Activated T-cell treated with anti-CD3 and anti-CD28 coated beads, Interleukin-2, amount 50 U/mL, for 4 hours (primary cell): ENCODE measurements around the gene RAB7B. TPM values are rescaled to one million over a fixed set of nuclear protein-coding genes. Genes with fewer than 3 reads are reported as not detected.

ENCODE experiments used
- ATAC-seq, 2 donors: fragments of 200-7000 bp; cut with Tn5 transposase; one replicate each; pipeline ENCODE4 v1.10.0; 2021
- DNase-seq: peaks from one replicate; pipeline ENCODE4 v3.0.0-alpha.2; 2020
- H3K27me3 Mint-ChIP-seq: one replicate; pipeline ENCODE4 v1.8.0; 2021; ENCODE audit warnings: low read depth, mixed read lengths
- H3K36me3 Mint-ChIP-seq: one replicate; pipeline ENCODE4 v1.8.0; 2022; ENCODE audit warnings: mixed read lengths; ENCODE audit not compliant: insufficient read depth
- H3K4me1 Mint-ChIP-seq: one replicate; pipeline ENCODE4 v1.8.0; 2021; ENCODE audit warnings: low read depth, mixed read lengths
- H3K4me3 Mint-ChIP-seq: one replicate; pipeline ENCODE4 v1.8.0; 2021; ENCODE audit warnings: mild to moderate bottlenecking, moderate library complexity, mixed read lengths
- H3K9me3 Mint-ChIP-seq: one replicate; pipeline ENCODE4 v1.8.0; 2021; ENCODE audit warnings: mixed read lengths
- total RNA-seq, 3 donors: library from RNA; stranded (reverse); gene quantifications; one replicate each; pipeline ENCODE4 v1.2.1, GENCODE V29; 2021

The RAB7B gene
- total RNA-seq, 3 donors from 2014 or later, result 0.05 to 0.24 TPM; not detected in 1

DNA sequence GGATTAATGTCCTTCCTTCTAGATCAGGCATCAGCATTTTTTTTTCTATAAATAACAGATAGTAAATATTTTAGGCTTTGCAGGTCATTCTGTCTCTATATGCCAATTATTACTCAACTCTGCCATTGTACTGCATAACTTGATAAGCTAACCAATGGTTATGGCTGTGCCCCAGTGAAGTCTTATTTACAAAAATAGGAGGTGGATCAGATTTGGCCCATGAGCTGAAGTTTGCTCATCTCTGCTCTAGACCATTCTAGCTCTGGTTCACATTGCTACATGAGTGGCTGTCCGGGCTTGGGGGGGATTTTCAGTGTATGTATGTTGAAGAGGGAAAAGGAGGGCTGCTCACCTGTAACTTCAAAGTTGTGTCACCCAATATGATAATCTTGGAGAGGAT lies 10.1 kb downstream of the RAB7B start:
- DNase-seq, result no peak
- Mint-ChIP-seq H3K4me3 (no peak overlapping the region), H3K36me3 (no peaks in the 10 kb centered on the region), H3K27me3 (peaks cover 18% of the 10 kb centered on the region), H3K9me3 (no peaks in the 10 kb centered on the region), H3K4me1 (no peaks in the 10 kb centered on the region)
- no peak for ATAC-seq

GRCh38 chr1:205992218-205992882 lies 10.8 kb downstream of the RAB7B start:
- Mint-ChIP-seq H3K9me3 (no peaks in the 10 kb centered on the region), H3K4me1 (no peaks in the 10 kb centered on the region), H3K27me3 (peaks cover 18% of the 10 kb centered on the region), H3K4me3 (no peak overlapping the region), H3K36me3 (no peaks in the 10 kb centered on the region)
- no peak for DNase-seq
- no peak for ATAC-seq

DNA sequence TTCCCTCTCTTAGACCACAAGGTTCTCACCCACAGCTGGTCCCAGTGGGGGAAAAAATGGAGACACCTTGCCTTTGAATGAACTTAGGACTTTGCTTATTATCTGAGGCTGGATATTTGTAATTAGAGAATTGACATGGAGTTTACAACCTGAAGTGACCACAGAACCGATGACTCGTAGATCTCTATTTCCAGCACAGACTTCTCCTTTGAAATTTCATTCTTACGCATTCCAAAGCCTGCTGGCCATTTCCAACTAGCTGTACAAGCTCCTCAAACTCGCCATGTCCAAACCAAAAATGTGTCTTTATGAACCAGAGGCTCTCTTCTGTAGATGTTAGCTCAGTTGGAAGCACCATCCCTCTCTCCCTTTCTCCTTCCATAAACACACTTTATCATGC lies 12.0 kb downstream of the RAB7B start:
- Mint-ChIP-seq H3K4me1 (no peaks in the 10 kb centered on the region), H3K36me3 (no peaks in the 10 kb centered on the region), H3K4me3 (no peak overlapping the region), H3K27me3 (peaks cover 16% of the 10 kb centered on the region), H3K9me3 (no peaks in the 10 kb centered on the region)
- DNase-seq, result no peak
- ATAC-seq, result no peak

- DNase-seq (no peak), ATAC-seq (no peak)
- H3K27me3 Mint-ChIP-seq, result peaks cover 16% of the 10 kb centered on the region
- no peak overlapping the region for H3K4me3 Mint-ChIP-seq
- H3K9me3 Mint-ChIP-seq, result no peaks in the 10 kb centered on the region
- H3K4me1 Mint-ChIP-seq, result no peaks in the 10 kb centered on the region
- no peaks in the 10 kb centered on the region for H3K36me3 Mint-ChIP-seq
Observed at GRCh38 chr1:205990226-205990625, 13.0 kb downstream of the RAB7B start.

- H3K36me3 Mint-ChIP-seq, result no peaks in the 10 kb centered on the region
- H3K4me3 Mint-ChIP-seq, result no peak overlapping the region
- DNase-seq (no peak), ATAC-seq (no peak)
- no peaks in the 10 kb centered on the region for H3K9me3 Mint-ChIP-seq
- H3K4me1 Mint-ChIP-seq, result no peaks in the 10 kb centered on the region
- H3K27me3 Mint-ChIP-seq, result peaks cover 16% of the 10 kb centered on the region
Observed at GRCh38 chr1:205989786-205990185, 13.4 kb downstream of the RAB7B start.

- DNase-seq, result no peak
Observed at GRCh38 chr1:205988585-205988995, 14.6 kb downstream of the RAB7B start.

DNA sequence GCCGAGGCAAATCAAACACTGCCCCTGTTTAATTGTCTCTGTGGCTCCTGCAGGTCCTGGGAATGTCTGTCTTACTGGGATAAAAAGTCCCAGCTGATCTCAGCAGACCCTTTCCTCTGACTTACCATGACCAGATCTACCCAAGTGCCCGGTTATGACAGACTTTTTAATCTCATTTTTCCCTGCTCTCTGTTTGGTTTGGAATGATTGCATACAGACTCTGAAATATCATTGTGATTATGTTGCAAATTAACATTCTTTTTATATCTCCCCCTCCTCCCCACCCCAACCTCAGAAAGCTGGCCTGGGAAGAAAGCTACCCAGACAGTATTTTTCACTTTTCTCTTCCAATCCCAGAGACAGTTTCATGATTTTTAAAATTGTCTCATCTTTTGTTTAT lies 16.3 kb downstream of the RAB7B start:
- no peaks in the 10 kb centered on the region for H3K36me3 Mint-ChIP-seq
- ATAC-seq (no peak), DNase-seq (no peak)
- no peak overlapping the region for H3K4me3 Mint-ChIP-seq
- H3K4me1 Mint-ChIP-seq, result no peaks in the 10 kb centered on the region
- H3K9me3 Mint-ChIP-seq, result peaks cover 5% of the 10 kb centered on the region
- peaks cover 12% of the 10 kb centered on the region for H3K27me3 Mint-ChIP-seq

More at GRCh38 chr1:205988585-205988995, 14.6 kb downstream of the RAB7B start:
- Mint-ChIP-seq H3K27me3 (peaks cover 16% of the 10 kb centered on the region), H3K4me1 (no peaks in the 10 kb centered on the region), H3K4me3 (no peak overlapping the region), H3K36me3 (no peaks in the 10 kb centered on the region), H3K9me3 (no peaks in the 10 kb centered on the region)
- ATAC-seq, result no peak

- Mint-ChIP-seq H3K4me1 (no peaks in the 10 kb centered on the region), H3K9me3 (peaks cover 6% of the 10 kb centered on the region), H3K4me3 (no peak overlapping the region), H3K36me3 (no peaks in the 10 kb centered on the region), H3K27me3 (peaks cover 9% of the 10 kb centered on the region)
- no peak for DNase-seq
- no peak for ATAC-seq
Observed at GRCh38 chr1:205986292-205986691, 16.9 kb downstream of the RAB7B start.

- no peaks in the 10 kb centered on the region for H3K36me3 Mint-ChIP-seq
- H3K9me3 Mint-ChIP-seq, result peaks cover 6% of the 10 kb centered on the region
Observed at GRCh38 chr1:205985330-205986005, 17.7 kb downstream of the RAB7B start.

GRCh38 chr1:205983925-205984725 lies 19.1 kb downstream of the RAB7B start:
- DNase-seq, result no peak
- no peak overlapping the region for H3K4me3 Mint-ChIP-seq
- ATAC-seq, result peak in 1 of 2 donors; percentile 34
- peaks cover 6% of the 10 kb centered on the region for H3K9me3 Mint-ChIP-seq
- no peaks in the 10 kb centered on the region for H3K4me1 Mint-ChIP-seq
- H3K36me3 Mint-ChIP-seq, result no peaks in the 10 kb centered on the region
- no peaks in the 10 kb centered on the region for H3K27me3 Mint-ChIP-seq

More at GRCh38 chr1:205985330-205986005, 17.7 kb downstream of the RAB7B start:
- Mint-ChIP-seq H3K27me3 (peaks cover 7% of the 10 kb centered on the region), H3K4me3 (no peak overlapping the region), H3K4me1 (no peaks in the 10 kb centered on the region)
- ATAC-seq (no peak), DNase-seq (no peak)

DNA sequence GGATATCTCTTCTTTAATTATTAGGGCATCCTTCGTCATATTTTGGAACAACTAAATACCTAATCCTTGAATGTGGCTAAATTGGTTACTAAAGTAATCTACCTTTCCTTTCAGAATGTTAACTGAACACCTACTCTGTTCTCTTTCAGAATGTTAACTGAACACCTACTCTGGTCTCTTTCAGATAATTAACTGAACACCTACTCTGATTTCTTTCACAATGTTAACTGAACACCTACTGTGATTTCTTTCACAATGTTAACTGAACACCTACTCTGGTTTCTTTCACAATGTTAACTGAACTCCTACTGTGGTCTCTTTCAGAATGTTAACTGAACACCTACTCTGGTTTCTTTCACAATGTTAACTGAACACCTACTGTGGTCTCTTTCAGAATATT lies 21.9 kb downstream of the RAB7B start:
- H3K27me3 Mint-ChIP-seq, result peaks cover 2% of the 10 kb centered on the region
- peaks cover 6% of the 10 kb centered on the region for H3K9me3 Mint-ChIP-seq
- DNase-seq (no peak), ATAC-seq (no peak)
- no peak overlapping the region for H3K4me3 Mint-ChIP-seq
- H3K36me3 Mint-ChIP-seq, result no peaks in the 10 kb centered on the region
- no peaks in the 10 kb centered on the region for H3K4me1 Mint-ChIP-seq

DNA sequence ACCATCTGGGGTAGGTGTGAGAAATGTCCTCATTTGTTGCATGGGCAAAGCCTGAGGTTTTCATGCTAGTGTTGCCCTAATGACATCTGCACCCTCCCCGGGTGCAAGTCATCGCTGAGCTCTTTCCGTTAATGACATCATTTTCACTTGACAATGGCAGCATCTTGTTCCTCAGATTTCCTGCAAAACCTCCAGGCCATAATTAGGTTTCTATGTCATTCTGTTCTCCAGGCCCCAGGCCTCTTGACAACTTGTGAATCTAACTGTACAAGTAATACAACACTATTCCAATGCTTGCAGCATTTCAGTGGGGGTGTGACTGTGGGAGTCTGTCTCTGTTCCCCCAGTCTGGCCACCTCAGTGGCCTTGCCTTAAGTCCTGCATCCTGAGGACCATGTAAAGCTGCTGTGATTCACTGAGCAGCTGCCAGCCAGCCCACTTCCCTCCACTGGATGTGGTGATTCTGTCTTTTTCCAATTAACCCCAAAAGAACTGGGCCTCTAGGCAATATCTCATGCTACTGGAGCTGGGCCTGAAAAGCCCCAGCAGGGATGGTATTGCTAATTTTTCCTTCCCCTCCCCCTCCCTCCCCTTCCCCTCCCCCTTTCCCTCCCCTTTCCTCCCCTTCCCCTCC lies 22.8 kb downstream of the RAB7B start:
- peaks cover 6% of the 10 kb centered on the region for H3K9me3 Mint-ChIP-seq
- no peak overlapping the region for H3K4me3 Mint-ChIP-seq
- no peaks in the 10 kb centered on the region for H3K36me3 Mint-ChIP-seq
- DNase-seq, result no peak
- H3K27me3 Mint-ChIP-seq, result peaks cover 2% of the 10 kb centered on the region
- no peaks in the 10 kb centered on the region for H3K4me1 Mint-ChIP-seq
- ATAC-seq, result no peak

DNA sequence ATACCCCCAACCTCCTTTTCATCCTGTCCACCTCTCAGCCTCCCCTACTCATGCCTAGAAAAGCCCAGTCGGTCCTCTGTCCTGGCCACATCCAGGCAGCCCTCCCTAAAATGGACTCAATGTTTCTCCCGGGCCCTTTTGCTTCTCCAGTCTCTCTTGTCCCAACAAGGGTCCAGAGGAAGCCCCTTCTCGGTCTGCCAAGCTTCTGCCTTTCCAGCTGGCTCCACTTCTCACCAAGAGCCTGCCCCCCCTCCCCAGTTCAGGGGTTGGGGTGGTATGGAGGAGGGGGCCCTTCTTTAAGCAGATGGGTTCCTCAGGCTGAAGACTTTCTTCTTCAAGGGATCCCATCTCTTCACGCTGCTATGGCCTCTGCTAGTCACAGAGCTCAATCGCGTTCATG lies 23.9 kb downstream of the RAB7B start:
- DNase-seq (no peak), ATAC-seq (no peak)
- Mint-ChIP-seq H3K27me3 (peaks cover 2% of the 10 kb centered on the region), H3K9me3 (peaks cover 6% of the 10 kb centered on the region), H3K36me3 (no peaks in the 10 kb centered on the region), H3K4me3 (no peak overlapping the region), H3K4me1 (no peaks in the 10 kb centered on the region)

DNA sequence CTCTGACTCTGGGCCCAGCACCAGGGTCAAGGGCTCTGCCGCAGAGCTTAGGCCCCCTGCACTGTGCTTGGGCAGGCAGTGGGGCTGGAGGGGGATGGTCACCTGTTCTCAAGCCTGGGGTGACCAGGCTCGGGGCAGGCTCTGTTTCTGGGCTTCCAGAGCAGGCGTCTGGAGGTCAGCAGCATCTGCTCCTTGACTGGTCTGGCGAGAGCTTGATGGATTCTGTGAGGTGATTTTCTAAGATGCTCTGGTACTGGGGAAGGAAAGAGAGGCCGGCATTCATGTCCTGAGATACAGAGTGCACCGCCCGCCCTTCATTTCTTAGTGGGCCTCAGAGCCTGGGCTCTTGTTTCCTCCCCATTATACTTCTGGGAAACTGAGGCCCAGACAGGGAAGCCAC lies 24.5 kb downstream of the RAB7B start:
- peaks cover 6% of the 10 kb centered on the region for H3K9me3 Mint-ChIP-seq
- no peak for DNase-seq
- H3K4me1 Mint-ChIP-seq, result no peaks in the 10 kb centered on the region
- H3K4me3 Mint-ChIP-seq, result no peak overlapping the region
- H3K36me3 Mint-ChIP-seq, result no peaks in the 10 kb centered on the region
- no peak for ATAC-seq
- peaks cover 2% of the 10 kb centered on the region for H3K27me3 Mint-ChIP-seq
